ENCODE results near the gene SUMF1.

The SUMF1 gene

GRCh38 chr3:4401441-4401840, 65.6 kb downstream of the SUMF1 start:
- Histone ChIP-seq H3K79me2 (ENCODE audit: insufficient read depth, low read depth) (no peaks in the 10 kb centered on the region), H3K9ac (no peak overlapping the region), H4K20me1 (ENCODE audit: insufficient read depth) (no peaks in the 10 kb centered on the region), H3K4me3 (IDR thresholded peaks at IDR 0.05; ENCODE audit: insufficient read depth, low read depth, low read length) (no peak overlapping the region), H3K27ac (no peak overlapping the region), H3K4me2 (no peak overlapping the region), H3K4me1 (ENCODE audit: low read depth, poor library complexity, severe bottlenecking) (peaks cover 6% of the 10 kb centered on the region), H3K36me3 (ENCODE audit: insufficient read depth) (no peaks in the 10 kb centered on the region), H2AFZ (ENCODE audit: low read depth) (no peak overlapping the region), H3K27me3 (ENCODE audit: insufficient read depth, low read depth) (no peaks in the 10 kb centered on the region)
- TF ChIP-seq, protein P1, sequence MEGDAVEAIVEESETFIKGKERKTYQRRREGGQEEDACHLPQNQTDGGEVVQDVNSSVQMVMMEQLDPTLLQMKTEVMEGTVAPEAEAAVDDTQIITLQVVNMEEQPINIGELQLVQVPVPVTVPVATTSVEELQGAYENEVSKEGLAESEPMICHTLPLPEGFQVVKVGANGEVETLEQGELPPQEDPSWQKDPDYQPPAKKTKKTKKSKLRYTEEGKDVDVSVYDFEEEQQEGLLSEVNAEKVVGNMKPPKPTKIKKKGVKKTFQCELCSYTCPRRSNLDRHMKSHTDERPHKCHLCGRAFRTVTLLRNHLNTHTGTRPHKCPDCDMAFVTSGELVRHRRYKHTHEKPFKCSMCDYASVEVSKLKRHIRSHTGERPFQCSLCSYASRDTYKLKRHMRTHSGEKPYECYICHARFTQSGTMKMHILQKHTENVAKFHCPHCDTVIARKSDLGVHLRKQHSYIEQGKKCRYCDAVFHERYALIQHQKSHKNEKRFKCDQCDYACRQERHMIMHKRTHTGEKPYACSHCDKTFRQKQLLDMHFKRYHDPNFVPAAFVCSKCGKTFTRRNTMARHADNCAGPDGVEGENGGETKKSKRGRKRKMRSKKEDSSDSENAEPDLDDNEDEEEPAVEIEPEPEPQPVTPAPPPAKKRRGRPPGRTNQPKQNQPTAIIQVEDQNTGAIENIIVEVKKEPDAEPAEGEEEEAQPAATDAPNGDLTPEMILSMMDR (conservative IDR thresholded peaks at IDR 0.05; ENCODE audit: low read depth, low read length) = no peak

DNA sequence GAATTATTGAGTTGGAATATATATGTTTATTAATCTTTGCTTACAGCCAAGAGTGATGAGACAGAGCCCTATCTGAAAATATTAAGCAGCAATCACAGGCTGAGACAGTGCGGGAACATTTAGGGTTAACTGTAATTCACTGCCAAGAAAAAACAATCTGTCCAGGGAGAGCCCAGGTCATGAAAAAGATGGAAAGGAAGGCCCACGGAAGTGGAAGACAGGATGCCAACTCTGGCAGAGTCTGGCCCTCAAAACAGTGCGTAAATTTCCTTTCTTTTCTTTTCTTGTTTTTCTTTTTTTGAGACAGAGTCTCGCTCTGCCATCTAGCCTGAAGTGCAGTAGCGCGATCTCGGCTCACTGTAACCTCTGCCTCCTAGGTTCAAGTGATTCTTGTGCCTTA, 67.6 kb downstream of the SUMF1 start:
- H2AFZ ChIP-seq (ENCODE audit: low read depth) = no peak overlapping the region
- no peak overlapping the region for H3K4me3 ChIP-seq (IDR thresholded peaks at IDR 0.05; ENCODE audit: insufficient read depth, low read depth, low read length)
- H3K79me2 ChIP-seq (ENCODE audit: insufficient read depth, low read depth) = no peaks in the 10 kb centered on the region
- TF ChIP-seq, protein P1 (conservative IDR thresholded peaks at IDR 0.05; ENCODE audit: low read depth, low read length) = no peak
- no peak overlapping the region for H3K27ac ChIP-seq
- H3K4me1 ChIP-seq (ENCODE audit: low read depth, poor library complexity, severe bottlenecking) = no peaks in the 10 kb centered on the region
- H3K9ac ChIP-seq = no peak overlapping the region
- no peaks in the 10 kb centered on the region for H4K20me1 ChIP-seq (ENCODE audit: insufficient read depth)
- no peaks in the 10 kb centered on the region for H3K36me3 ChIP-seq (ENCODE audit: insufficient read depth)
- H3K27me3 ChIP-seq (ENCODE audit: insufficient read depth, low read depth) = no peaks in the 10 kb centered on the region
- H3K4me2 ChIP-seq = no peak overlapping the region

- no peak overlapping the region for H3K9ac ChIP-seq
- no peaks in the 10 kb centered on the region for H3K27me3 ChIP-seq (ENCODE audit: insufficient read depth, low read depth)
- H3K4me2 ChIP-seq = no peak overlapping the region
These were observed 68.2 kb downstream of the SUMF1 start for GRCh38 chr3:4398941-4399245.

GRCh38 chr3:4398120-4398940, 68.7 kb downstream of the SUMF1 start:
- H2AFZ ChIP-seq (ENCODE audit: low read depth) = no peak overlapping the region
- no peaks in the 10 kb centered on the region for H3K79me2 ChIP-seq (ENCODE audit: insufficient read depth, low read depth)
- TF ChIP-seq, protein P1 (conservative IDR thresholded peaks at IDR 0.05; ENCODE audit: low read depth, low read length) = no peak
- no peaks in the 10 kb centered on the region for H3K4me1 ChIP-seq (ENCODE audit: low read depth, poor library complexity, severe bottlenecking)
- no peak overlapping the region for H3K4me3 ChIP-seq (IDR thresholded peaks at IDR 0.05; ENCODE audit: insufficient read depth, low read depth, low read length)
- no peak overlapping the region for H3K4me2 ChIP-seq
- no peaks in the 10 kb centered on the region for H4K20me1 ChIP-seq (ENCODE audit: insufficient read depth)
- no peaks in the 10 kb centered on the region for H3K27me3 ChIP-seq (ENCODE audit: insufficient read depth, low read depth)
- no peaks in the 10 kb centered on the region for H3K36me3 ChIP-seq (ENCODE audit: insufficient read depth)
- H3K9ac ChIP-seq = no peak overlapping the region
- H3K27ac ChIP-seq = no peak overlapping the region

More at GRCh38 chr3:4398941-4399245, 68.2 kb downstream of the SUMF1 start:
- no peaks in the 10 kb centered on the region for H4K20me1 ChIP-seq (ENCODE audit: insufficient read depth)
- H3K79me2 ChIP-seq (ENCODE audit: insufficient read depth, low read depth) = no peaks in the 10 kb centered on the region
- no peak overlapping the region for H3K27ac ChIP-seq
- no peaks in the 10 kb centered on the region for H3K36me3 ChIP-seq (ENCODE audit: insufficient read depth)
- H3K4me3 ChIP-seq (IDR thresholded peaks at IDR 0.05; ENCODE audit: insufficient read depth, low read depth, low read length) = no peak overlapping the region
- H2AFZ ChIP-seq (ENCODE audit: low read depth) = no peak overlapping the region
- no peaks in the 10 kb centered on the region for H3K4me1 ChIP-seq (ENCODE audit: low read depth, poor library complexity, severe bottlenecking)
- TF ChIP-seq, protein P1 (conservative IDR thresholded peaks at IDR 0.05; ENCODE audit: low read depth, low read length) = no peak

Measured in KMS-11 (cell line).